ENCODE results near the gene OPN1LW. TPM values are rescaled to one million over a fixed set of nuclear protein-coding genes. Genes with fewer than 3 reads are reported as not detected.

Gene OPN1LW
- total and polyA plus RNA-seq, 2 of the 8 experiments (the other 6 are each of a cell fraction or from before 2014, with no cell fraction given), result not detected

DNA sequence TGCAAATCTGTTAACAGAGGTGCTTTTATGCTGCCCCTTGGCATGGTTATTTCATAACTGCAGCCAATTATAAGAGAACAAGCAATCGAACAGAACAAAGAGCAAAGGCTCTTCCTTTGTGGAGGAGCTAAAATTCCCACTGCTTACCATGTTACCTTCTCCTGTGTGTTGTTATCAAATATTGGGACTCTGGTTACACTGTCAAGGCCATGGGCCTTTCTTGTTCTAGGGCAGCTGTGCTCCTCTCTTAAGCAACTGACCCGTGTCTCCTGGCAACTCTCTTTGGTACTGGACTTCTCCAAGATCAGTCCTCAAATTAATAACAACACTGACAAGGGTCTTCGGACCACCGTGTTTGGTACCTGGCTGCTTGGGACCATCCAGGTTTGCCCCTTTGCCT, 12.1 kb upstream of the OPN1LW start:
- Histone ChIP-seq H3K79me1 (ENCODE audit: low read depth, low read length) (no peaks in the 10 kb centered on the region), H2BK5ac (ENCODE audit: low read depth, low read length) (no peak overlapping the region), H3K79me2 (ENCODE audit: control insufficient read depth in 1 of 2, insufficient read depth in 2 of 2, low read length in 2 of 2) (no peaks in the 10 kb centered on the region), H4K20me1 (replicated peaks in 1 of 2; ENCODE audit: control insufficient read depth in 1 of 2, insufficient read depth in 2 of 2, low read length in 2 of 2) (no peaks in the 10 kb centered on the region), H3K56ac (replicated peaks; ENCODE audit: insufficient read length, low read depth, low read length) (no peak overlapping the region), H4K91ac (replicated peaks; ENCODE audit: insufficient read length, low read length) (no peak overlapping the region), H3K4me3 (ENCODE audit: extremely low read depth in 1 of 4, insufficient read depth in 2 of 4, low read depth in 3 of 4, low read length in 4 of 4) (no peak overlapping the region), H3K23me2 (ENCODE audit: low read depth, low read length) (no peaks in the 10 kb centered on the region), H2BK12ac (ENCODE audit: low read depth, low read length) (no peak overlapping the region), H3K9ac (replicated peaks in 1 of 4; ENCODE audit: extremely low read depth in 1 of 4, low read depth in 3 of 4, low read length in 3 of 4) (no peak overlapping the region), H2AFZ (ENCODE audit: low read length) (no peak overlapping the region), H3K4me1 (replicated peaks in 1 of 4; ENCODE audit: control insufficient read depth in 3 of 4, insufficient read depth in 4 of 4, low read length in 3 of 4) (no peaks in the 10 kb centered on the region), H3K4ac (replicated peaks; ENCODE audit: insufficient read length, low read depth, low read length) (no peak overlapping the region), H2BK120ac (replicated peaks; ENCODE audit: low read depth, low read length) (no peak overlapping the region), H3K9me3 (ENCODE audit: insufficient read depth in 2 of 2, low read depth in 1 of 2, low read length in 1 of 2) (no peaks in the 10 kb centered on the region), H4K8ac (ENCODE audit: extremely low read depth, insufficient read depth, low read length) (no peak overlapping the region), H3K18ac (ENCODE audit: extremely low read depth, low read length) (no peak overlapping the region), H3K14ac (ENCODE audit: insufficient read length) (no peak overlapping the region), H3K4me2 (ENCODE audit: insufficient read depth in 1 of 2, low read depth in 2 of 2, low read length in 2 of 2) (no peak overlapping the region), H2AK5ac (ENCODE audit: low read depth, low read length) (no peak overlapping the region), H3K27ac (ENCODE audit: low read depth, low read length) (no peak overlapping the region), H3K27me3 (replicated peaks in 1 of 4; ENCODE audit: control insufficient read depth in 3 of 4, extremely low read depth in 1 of 4, insufficient read depth in 3 of 4, low read length in 3 of 4) (peaks cover 0 to 1% (median 0%) of the 10 kb centered on the region in 4 experiments; a peak in 1 of 7 replicates), H3K36me3 (ENCODE audit: control insufficient read depth in 2 of 4, insufficient read depth in 4 of 4, low read length in 3 of 4) (no peaks in the 10 kb centered on the region), H2BK20ac (ENCODE audit: low read length) (no peak overlapping the region), H2BK15ac (ENCODE audit: low read length) (no peak overlapping the region), H3K23ac (ENCODE audit: insufficient read length) (no peak overlapping the region), H4K5ac (ENCODE audit: insufficient read length, low read depth, low read length) (no peak overlapping the region)
- ChIA-PET CTCF (ENCODE audit: partially characterized antibody) (no interaction called here), POLR2A (ENCODE audit: partially characterized antibody) (no interaction called here)
- FAIRE-seq, result no peak
- 97% methylated on average over 4 of the region's 4 CpGs; no CpG with 5 or more reads in 1 of the 2 experiments for WGBS, 2 experiments (ENCODE audit: extremely low coverage in 1 of 2, insufficient coverage in 1 of 2, insufficient read length in 1 of 2, insufficient replicate concordance in 2 of 2, low coverage in 1 of 2, low lambda C conversion rate in 2 of 2, missing lambda C conversion rate in 1 of 2)
- no peak for DNase-seq (ENCODE audit: low read depth in 1 of 2, low spot score in 2 of 2)
- TF ChIP-seq BRCA1 (IDR thresholded peaks at IDR 0.05; ENCODE audit: low read depth, low read length) (no peak), SAP30 (IDR thresholded peaks at IDR 0.05; ENCODE audit: insufficient read depth, insufficient replicate concordance, low read length) (no peak), CBX8 (IDR thresholded peaks at IDR 0.05; ENCODE audit: borderline replicate concordance, low read depth, low read length) (no peak), BACH1 (IDR thresholded peaks at IDR 0.05; ENCODE audit: low read length) (no peak), SIX5 (IDR thresholded peaks at IDR 0.05; ENCODE audit: low read depth, low read length) (no peak), ZNF274 (IDR thresholded peaks at IDR 0.05; ENCODE audit: borderline replicate concordance, extremely low read depth, low read length) (no peak), TBP (IDR thresholded peaks at IDR 0.05; ENCODE audit: low read depth, low read length) (no peak), EGR1 (IDR thresholded peaks at IDR 0.05; ENCODE audit: borderline replicate concordance, low read depth, low read length) (no peak)
- TF ChIP-seq, protein P1, sequence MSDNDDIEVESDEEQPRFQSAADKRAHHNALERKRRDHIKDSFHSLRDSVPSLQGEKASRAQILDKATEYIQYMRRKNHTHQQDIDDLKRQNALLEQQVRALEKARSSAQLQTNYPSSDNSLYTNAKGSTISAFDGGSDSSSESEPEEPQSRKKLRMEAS (IDR thresholded peaks at IDR 0.05), result no peak
- TF ChIP-seq, protein P2, sequence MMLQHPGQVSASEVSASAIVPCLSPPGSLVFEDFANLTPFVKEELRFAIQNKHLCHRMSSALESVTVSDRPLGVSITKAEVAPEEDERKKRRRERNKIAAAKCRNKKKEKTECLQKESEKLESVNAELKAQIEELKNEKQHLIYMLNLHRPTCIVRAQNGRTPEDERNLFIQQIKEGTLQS (IDR thresholded peaks at IDR 0.05; ENCODE audit: insufficient read depth, low read depth, low read length), result no peak
- TF ChIP-seq, protein P3, sequence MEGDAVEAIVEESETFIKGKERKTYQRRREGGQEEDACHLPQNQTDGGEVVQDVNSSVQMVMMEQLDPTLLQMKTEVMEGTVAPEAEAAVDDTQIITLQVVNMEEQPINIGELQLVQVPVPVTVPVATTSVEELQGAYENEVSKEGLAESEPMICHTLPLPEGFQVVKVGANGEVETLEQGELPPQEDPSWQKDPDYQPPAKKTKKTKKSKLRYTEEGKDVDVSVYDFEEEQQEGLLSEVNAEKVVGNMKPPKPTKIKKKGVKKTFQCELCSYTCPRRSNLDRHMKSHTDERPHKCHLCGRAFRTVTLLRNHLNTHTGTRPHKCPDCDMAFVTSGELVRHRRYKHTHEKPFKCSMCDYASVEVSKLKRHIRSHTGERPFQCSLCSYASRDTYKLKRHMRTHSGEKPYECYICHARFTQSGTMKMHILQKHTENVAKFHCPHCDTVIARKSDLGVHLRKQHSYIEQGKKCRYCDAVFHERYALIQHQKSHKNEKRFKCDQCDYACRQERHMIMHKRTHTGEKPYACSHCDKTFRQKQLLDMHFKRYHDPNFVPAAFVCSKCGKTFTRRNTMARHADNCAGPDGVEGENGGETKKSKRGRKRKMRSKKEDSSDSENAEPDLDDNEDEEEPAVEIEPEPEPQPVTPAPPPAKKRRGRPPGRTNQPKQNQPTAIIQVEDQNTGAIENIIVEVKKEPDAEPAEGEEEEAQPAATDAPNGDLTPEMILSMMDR (IDR thresholded peaks at IDR 0.05; ENCODE audit: control extremely low read depth in 1 of 3, insufficient read depth in 1 of 3, low read depth in 1 of 3, low read length in 3 of 3), result no peak

All from H1 (cell line).